HUDEP-2 (cell line): ENCODE results near the gene GNPNAT1.

Experiments
- DNase-seq, 76 experiments: peaks; one replicate each; lab custom pipeline; 2025; ENCODE audit not compliant: unreplicated experiment in 76 of 76; lab: John Stamatoyannopoulos, UW

The GNPNAT1 gene

DNA sequence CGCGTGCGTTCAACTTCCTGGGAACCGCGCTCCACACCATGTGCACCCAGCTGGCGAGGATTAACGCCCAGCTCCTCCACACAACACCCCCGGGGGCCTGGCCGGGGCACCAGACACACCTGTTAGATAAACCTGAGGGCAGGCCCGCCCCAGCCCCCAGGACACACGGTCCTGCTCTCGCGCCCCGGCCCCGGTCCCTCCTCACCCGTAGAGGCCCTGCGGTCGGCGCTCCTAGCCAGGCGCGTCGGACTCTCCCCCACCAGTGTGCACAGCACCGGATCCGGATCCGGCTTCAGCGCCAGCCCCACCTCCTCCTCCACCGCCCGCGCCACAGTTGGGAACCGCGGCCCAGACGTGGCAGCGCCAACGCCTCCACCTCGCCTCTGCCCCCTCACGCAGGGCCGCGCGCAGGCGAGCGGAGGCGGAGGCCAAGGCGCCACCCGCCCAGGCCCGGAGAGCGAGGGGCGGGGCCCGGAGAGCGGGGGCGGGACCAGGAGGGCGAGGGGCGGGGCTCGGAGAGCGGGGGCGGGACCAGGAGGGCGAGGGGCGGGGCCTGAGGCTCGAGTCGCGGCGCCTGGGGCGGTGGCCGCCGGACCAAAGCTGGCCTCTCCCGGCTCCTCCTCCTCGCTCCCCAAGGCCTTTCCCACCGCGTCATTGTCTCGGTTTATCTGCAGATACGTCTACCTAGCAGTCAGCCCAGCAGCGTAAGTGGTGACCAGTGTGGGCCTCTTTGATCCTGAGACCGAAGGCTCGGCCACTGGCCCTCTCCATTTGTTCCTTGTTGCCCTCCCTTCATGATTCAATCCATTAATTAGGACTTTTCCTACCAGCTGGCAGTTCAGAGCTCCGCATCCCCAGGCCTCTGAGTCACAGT, at the start of gene GNPNAT1:
TSS of gene GNPNAT1 (minus strand) at position 385 of the 874 bp plus-strand sequence. CDS start 6,957 bp downstream, outside the sequence.
- peak in 75 of 76 experiments; percentile 13 to 94 (median 87) for DNase-seq

DNA sequence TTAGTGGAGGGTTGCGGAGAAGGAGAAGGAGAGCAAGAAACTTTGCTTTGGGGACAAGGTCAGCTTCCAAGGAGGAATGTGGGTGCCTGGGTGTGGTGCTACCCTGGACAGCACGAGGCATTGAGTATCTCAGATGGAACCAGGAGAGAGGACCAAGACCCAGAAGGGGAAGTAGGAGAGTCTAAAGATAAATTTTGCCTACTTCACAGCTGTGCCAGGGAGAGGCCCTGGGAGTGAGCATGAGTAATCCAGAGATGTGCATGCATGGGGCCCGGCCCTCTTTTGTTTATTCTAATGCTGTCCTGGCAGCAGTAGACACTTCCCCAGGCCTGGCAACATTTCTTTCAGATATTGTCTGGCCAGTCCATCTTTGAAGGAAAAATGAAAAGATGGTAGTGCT, 49.5 kb upstream of the GNPNAT1 start:
- peak in 1 of 76 experiments; percentile 9 for DNase-seq

DNA sequence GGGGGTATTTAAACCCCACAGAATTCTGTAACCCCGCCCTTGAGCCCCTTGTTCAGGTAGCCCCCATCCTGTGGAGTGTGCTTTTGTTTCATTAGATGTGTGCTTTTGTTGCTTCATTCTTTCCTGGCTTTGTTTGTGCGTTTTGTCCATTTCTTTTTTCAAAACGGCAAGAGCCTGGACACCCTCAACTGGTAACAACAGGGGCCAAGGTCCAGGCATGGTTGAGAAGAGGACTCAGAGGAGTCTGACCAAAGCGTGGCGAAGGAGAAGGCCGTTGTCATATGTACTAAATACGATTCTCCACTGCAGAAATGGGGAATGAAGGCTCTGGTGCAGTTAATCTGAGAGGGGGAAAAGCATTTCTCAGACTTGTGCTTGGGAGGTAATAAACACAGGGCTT, 46.0 kb upstream of the GNPNAT1 start:
- no peak for DNase-seq

DNA sequence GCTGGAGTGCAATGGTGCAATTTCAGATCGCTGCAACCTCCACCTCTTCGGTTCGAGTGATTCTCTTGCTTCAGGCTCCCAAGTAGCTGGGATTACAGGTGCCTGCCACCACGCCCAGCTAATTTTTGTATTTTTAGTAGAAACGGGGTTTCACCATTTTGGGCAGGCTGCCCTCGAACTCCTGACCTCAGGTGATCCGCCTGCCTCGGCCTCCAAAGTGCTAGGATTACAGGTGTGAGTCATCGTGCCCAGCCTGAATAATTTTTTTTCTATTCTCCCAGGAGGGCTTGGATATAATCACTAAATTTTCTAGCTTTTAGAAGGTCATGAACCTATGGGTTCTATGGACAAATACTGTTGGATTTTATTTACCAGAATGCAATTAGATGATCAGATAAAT, 44.7 kb upstream of the GNPNAT1 start:
- DNase-seq, result no peak

DNA sequence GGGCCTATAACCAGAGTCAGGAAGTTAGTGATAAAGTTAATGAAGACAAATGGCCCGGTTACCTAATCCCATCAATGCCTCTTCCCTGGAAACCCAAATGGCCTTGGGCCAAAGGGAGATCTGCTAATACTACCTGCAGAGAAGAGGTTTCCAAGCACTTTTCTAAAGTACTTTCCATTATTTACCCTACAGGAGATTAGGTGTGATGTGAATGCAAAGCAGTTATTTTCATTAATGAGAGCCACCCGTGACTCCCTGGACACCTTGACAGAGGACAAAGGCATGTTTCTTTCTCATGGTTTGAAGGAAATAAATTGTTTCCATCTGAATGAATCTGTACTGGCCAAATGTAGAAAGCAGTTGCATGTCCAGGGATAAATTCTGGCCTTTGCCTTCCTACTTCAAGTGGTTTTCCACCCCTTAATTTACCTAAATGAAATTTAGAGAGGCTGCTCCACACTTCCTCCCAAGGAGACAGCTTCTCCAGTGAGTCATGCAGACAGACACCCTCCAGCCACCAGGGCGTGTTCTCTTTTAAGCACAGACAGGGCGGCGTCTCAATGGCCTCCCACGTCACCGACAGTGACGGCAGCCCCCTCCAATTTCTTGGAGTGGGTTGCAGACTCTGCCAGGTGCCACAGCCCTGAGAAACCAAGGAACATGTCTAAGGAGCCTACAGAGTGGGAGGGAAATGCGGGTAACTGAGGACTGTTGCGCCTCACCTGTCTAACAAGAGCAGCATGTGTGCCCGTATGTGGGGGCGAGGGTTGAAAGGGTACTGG, 43.9 kb upstream of the GNPNAT1 start:
- peak in 38 of 76 experiments; percentile 0 to 49 (median 15) for DNase-seq

DNA sequence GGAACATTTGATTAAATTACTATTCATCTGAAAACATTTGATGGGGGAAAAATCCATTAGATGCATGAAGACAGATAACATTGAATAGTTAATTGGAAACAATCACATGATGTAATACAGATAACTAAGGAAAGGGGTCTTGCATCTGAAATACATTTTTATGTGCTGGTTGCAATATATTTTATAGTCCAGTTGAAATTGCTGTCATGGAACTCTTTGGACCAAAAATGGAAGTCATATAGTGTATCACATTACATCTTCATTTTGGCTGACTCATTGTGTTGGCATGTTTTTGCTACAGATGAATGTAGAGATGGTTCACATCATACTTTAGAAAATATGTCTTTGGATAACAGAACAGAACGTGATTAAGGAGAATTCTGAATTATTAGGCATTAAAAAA, 43.0 kb upstream of the GNPNAT1 start:
- no peak for DNase-seq

DNA sequence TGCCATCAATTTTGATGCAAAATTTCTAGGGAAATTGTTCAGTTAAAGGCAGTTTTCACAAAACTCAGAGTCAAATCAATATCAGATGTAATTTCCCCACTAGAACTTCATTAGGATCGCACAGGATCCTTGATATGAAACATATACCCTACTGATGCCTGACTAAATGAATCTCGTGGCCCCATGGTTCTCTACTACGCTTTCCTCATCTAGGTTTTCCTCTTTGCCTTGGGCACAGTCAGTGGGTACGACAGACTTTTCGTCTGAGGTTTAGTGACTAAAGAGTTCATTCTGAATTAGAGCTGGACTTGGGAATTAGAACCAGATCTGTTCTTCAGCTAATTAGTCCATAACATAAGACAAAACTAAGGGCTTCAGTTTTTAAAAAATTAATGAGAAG, 42.5 kb upstream of the GNPNAT1 start:
- no peak for DNase-seq

DNA sequence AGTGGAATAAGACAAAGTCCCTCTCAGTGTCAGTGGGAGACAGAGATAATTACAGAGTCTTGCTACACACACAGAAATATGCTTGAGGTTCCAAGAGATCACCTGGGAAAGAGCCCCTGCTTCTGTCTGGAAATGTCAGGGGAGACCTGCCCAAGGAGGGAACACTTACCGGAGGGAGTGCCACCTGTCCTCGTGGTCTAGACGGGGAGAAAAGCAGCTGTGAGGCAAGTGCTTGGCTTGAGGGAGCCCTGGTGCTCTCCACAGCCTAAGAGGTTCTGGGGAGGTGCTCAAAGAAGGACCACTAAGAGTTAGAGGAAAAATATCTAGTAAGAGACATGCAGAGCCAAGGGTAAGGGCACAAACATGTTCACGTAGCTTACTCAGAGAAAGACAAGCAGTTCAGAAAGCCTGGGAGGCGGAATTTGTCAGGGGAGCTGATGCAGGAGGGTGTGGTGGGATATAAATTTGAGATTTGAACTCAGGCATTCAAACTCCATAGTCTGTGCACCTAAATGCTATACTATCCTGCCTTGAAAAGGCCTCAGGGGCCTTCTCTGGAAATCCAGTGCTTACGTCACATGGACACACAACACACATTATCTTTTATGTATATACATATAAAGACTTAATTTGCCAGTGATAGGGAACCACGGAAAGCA, 38.2 kb upstream of the GNPNAT1 start:
- no peak for DNase-seq

DNA sequence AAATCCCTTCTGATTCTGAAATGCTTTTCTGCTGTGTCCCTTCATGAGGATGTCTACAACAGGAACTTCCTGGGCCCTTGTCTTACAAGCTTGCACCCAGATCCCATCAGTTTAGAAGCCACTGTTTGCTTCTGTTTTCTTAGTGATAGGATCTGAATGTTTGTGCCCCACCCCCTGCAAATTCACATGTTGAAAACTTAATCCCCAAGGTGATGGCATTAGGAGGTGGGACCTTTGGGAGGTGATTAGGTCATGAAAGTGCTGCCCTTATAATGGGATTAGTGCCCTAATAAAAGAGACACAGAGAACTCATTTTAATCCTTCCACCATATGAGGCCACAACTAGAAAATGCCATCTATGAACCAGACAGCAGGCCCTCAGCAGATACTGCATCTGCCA, 36.0 kb upstream of the GNPNAT1 start:
- DNase-seq, result no peak

DNA sequence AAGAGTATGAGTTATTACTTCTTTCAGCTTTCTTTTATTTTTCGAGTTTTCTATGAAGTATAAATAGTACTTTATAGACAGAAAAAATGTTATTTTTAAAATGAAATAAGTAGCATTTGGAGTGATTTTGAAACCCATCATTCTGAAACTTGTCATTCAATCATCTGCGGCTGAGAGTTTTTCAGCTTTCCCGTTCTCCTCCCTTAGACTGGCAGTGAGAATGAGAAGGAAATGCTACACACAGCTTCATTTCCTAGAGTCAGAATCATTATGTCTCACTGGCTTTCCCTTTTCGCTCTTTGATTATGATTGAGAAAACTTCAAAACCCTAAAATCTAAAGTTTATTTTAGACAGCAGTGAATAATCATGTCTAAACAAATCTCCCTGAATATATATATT, 33.7 kb upstream of the GNPNAT1 start:
- no peak for DNase-seq

DNA sequence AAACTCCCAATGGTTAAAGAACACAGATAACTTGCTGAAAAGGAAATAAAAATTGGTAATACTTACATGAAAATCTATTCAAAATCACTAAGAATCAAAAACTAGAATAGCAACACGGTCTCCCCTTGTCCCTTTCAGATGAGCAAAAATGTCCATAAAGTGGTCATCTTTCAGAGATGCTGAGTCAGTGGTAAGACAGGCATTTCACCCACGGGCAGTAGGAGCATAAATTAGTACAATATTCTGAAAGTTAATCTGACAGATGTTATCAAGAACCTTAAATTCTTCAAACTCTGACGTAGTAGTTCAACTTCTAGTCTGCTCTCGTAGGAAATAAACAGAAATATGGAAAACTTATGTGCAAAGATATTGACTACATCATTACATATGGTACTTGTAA, 33.1 kb upstream of the GNPNAT1 start:
- DNase-seq, result no peak

DNA sequence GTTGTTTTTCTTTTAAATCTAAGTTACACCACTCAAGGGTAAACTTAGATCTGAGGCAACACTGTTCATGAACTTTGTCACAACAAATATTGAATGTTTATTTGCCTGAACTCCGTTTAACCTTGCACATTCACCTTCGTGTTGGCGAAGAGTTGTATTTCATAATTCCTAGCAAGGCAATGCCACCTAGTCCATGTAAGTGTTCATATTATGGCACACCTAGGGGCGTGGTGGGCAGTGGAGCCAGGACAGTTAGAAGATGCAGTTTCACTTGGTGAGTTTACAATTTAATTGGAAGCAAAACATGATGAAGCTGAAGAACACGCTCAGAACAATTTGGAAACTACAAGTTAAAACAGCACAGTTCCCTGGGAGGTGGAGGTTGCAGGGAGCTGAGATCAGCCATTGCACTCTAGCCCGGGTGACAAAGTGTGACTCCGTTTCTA, 30.4 kb upstream of the GNPNAT1 start:
- no peak for DNase-seq

DNA sequence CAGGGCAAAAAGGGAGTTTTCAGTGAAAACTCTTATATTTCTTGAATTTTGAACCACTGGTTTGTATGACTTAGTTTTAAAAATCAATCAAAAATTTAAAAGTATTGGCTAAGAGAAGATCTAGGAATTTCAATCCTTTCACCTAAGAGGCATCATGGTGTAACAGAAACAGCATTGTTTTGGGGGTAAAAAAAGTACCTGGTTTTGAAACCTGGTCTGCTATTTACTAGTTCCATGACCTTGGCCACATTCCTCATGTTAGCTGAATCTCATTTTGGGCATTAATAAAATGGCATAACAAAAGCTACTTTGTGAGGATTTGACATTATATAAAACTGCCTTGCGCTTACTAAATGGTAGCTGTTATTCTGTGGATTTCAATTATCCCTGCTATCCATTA, 16.7 kb upstream of the GNPNAT1 start:
- no peak for DNase-seq

DNA sequence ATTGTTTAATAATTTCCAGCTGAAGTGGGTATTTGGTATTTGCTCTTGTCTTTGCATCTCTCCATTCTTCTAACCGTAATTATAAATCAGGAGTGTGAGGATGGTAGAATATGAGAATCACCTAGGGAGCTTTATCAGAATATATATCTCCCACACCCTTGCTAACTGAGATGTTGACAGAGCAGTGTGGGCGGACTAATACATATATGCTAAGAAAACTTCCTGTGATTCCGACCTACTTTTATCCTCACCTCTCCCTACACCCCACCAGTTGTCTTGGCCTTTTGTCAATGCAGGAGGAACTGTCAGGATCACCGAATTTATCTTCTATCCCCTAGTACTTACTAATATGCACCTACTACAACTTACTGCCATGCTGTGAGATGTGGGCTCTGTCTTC, 14.7 kb upstream of the GNPNAT1 start:
- DNase-seq, result no peak

DNA sequence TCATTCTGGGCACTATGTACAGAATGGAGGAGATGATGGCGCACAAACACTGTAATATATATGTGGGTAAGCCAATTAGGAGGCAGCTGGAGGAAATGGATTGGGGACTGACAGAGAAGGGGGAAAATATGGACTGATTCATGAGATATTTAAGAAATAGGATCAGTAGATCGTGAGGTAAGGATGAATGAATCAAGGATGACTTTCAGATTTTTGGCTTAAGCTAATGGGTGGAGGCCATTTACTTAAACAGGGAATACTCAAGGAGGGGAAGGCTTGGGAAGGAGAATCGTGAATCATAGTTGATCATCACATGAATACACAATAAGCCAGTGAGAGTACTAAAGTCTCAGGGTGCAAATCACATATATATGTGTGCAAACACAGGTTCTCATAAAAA, 11.2 kb upstream of the GNPNAT1 start:
- DNase-seq, result no peak

DNA sequence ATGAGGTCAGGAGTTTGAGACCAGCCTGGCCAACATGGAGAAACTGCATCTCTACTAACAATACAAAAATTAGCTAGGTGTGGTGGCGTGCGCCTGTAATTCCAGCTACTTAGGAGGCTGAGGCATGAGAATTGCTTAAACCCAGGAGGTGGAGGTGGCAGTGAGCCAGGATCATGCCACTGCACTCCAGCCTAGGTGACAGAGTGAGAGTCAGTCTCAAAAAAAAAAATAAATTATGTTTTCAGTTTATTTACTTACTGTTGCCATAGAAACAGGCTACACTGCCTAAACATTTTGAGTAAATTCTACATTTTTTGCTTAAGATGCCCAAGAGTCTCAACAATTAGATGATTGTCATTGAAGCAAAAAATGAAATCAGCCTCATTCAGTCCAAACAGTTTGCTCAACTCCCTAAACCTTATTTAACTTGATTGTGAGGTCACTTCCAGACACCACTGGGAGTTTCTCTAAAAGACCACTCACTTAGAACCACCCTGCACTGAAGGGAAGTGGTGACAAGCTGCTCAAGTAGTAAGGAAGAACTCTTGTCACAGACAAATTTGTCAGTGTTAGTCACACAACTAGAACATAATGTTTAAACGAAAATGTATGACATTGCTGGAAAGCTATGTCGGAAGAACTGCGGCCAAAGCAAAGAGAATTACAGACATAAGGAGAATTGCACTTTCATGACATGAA, 9.8 kb upstream of the GNPNAT1 start:
- no peak for DNase-seq

DNA sequence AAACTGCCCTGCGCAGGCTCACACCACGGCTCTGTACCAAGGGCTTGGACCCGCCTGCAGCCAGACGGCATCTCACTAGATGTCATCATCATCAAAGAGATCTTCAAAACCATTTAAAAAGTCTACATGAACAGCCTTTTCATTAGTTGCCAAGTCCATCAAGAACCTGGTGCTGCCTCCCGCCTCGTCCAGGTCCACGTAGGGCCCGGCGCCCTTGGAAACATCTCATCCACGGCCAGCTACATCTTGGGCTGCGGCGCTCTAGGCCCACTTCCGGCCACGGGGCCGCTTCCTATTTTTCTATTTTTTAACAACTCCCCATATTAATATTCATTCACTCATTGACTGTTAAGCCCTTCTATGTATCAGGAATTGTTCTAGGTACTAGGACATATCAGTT, 7.4 kb upstream of the GNPNAT1 start:
- no peak for DNase-seq

DNA sequence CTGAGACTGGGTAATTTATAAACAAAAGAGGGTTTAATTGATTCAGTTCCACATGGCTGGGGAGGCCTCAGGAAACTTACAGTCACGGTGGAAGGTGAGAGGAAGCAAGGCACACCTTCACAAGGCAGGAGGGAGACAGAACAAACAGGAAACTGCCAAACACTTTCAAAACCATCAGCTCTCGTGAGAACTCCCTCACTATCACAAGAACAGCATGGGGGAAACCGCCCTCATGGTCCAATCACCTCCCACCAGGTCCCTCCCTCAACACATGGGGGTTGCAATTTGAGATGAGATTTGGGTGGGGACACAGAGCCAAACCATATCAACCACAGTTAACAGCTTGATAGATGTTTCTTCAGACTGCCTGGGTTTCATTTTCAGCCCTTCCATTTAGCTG, 6.2 kb upstream of the GNPNAT1 start:
- DNase-seq, result no peak

DNA sequence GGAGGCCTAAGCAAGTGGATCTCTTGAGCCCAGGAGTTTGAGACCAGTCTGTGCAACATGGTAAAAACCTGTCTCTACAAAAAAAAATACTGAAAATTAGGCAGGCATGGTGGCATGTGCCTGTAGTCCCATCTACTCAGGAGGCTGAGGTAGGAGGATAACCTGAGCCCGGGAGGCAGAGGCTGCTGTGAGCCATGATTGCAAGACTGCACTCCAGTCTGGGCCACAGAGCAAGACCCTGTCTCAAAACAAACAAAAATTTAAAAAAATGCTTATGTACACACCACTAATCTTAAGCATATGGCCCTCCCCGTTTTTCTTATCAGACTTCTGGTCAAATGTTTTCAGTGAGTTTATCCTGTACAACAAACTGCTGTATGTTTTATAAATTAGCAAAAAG, 1.7 kb upstream of the GNPNAT1 start:
- no peak for DNase-seq

DNA sequence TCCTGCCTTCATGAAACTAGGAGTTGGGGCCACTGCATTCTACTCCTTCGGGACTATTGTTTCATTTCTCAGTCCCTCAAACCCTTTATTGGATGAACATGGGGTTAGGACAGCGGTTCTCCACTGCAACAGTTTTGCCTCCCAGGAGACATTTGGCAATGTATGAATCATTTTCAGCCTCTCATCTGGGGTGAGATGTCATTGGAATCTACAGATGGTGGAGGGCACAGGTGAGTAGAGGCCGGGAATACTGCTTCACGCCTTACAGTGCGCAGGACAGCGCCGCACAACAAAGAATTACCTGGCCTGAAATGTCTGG, 649 bp upstream of the GNPNAT1 start:
- DNase-seq, result no peak

DNA sequence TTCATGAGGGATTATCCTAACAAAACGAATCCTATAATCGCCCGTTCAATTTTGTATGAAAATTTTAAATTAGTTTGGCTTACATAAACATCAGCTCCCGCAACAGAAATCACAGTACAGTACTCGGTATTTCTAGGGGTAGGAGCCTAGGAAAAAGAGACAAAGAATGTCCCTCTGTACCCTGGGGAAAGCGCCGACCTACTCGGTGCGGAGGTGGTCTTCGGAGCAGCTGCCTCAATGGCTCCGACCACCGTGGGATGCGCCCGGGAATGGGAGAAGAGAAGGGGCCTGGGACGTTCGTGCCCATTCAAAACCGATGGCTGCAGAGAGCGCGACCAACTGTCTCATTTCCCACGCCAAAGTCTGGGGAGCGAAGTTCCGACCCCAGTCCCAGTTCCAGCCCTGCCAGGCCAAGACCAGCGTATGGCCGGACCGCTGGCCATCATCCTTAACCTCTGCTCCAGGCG, 618 bp downstream of the GNPNAT1 start:
- DNase-seq, result peak in 1 of 76 experiments; percentile 25
